Loucy (cell line): ENCODE measurements around the gene RCAN2.

ENCODE experiments used
- H2AFZ ChIP-seq: fragments of 200-600 bp; sonication (generic); 2 replicates; pipeline ENCODE4 v1.6.0; 2016; ENCODE audit warnings: antibody characterized with exemption, mild to moderate bottlenecking, low read length, moderate library complexity
- H3F3A ChIP-seq: fragments of 200-600 bp; 2 replicates; pipeline ENCODE4 v1.6.0; 2016; ENCODE audit warnings: antibody characterized with exemption, low read depth, mild to moderate bottlenecking
- H3K27me3 ChIP-seq: fragments of 200-600 bp; sonication (generic); 2 replicates; pipeline ENCODE4 v1.6.1; 2014; ENCODE audit warnings: low read length, mild to moderate bottlenecking; ENCODE audit not compliant: insufficient read depth, poor library complexity, severe bottlenecking
- H3K36me3 ChIP-seq: fragments of 200-600 bp; sonication (generic); 2 replicates; pipeline ENCODE4 v1.6.1; 2016; ENCODE audit warnings: low read length; ENCODE audit not compliant: insufficient read depth
- H3K4me1 ChIP-seq: fragments of 200-600 bp; sonication (generic); 2 replicates; pipeline ENCODE4 v1.5.1; 2014; ENCODE audit warnings: low read length, mild to moderate bottlenecking; ENCODE audit not compliant: insufficient read depth, poor library complexity, severe bottlenecking
- H3K4me2 ChIP-seq: fragments of 200-600 bp; sonication (generic); 2 replicates; pipeline ENCODE4 v1.6.0; 2014; ENCODE audit warnings: antibody characterized with exemption, low read length, low read depth, mild to moderate bottlenecking; ENCODE audit not compliant: poor library complexity, severe bottlenecking
- H3K4me3 ChIP-seq: fragments of 200-600 bp; sonication (generic); 2 replicates; pipeline ENCODE4 v1.5.1; 2014; ENCODE audit warnings: low read length, mild to moderate bottlenecking, mixed read lengths; ENCODE audit not compliant: poor library complexity, severe bottlenecking
- H3K79me2 ChIP-seq: fragments of 200-600 bp; sonication (generic); 2 replicates; pipeline ENCODE4 v1.6.1; 2014; ENCODE audit warnings: low read length; ENCODE audit not compliant: insufficient read depth
- H3K9ac ChIP-seq: fragments of 200-600 bp; sonication (generic); 2 replicates; pipeline ENCODE4 v1.6.0; 2014; ENCODE audit warnings: mild to moderate bottlenecking, low read depth, low read length, moderate library complexity; ENCODE audit not compliant: poor library complexity, severe bottlenecking
- H3K9me2 ChIP-seq: fragments of 200-600 bp; sonication (generic); replicated peaks from 2 replicates; pipeline ENCODE4 v1.6.1; 2016; ENCODE audit warnings: low read depth, low read length, mixed read lengths
- H3K9me3 ChIP-seq: fragments of 200-600 bp; sonication (generic); 2 replicates; pipeline ENCODE4 v1.6.1; 2014; ENCODE audit warnings: mild to moderate bottlenecking, antibody characterized with exemption, low read length, low read depth; ENCODE audit not compliant: insufficient read depth
- H4K20me1 ChIP-seq: fragments of 200-600 bp; sonication (generic); 2 replicates; pipeline ENCODE4 v1.6.0; 2014; ENCODE audit warnings: antibody characterized with exemption, low read length, mild to moderate bottlenecking; ENCODE audit not compliant: insufficient read depth, poor library complexity, severe bottlenecking
- CTCF ChIP-seq: fragments of 200-600 bp; sonication (generic); conservative IDR thresholded peaks from 2 replicates; pipeline ENCODE4 v1.5.1; 2014; ENCODE audit warnings: mild to moderate bottlenecking, antibody characterized with exemption, low read length
- EZH2phosphoT487 ChIP-seq: fragments of 200-600 bp; IDR thresholded peaks from 2 replicates; pipeline ENCODE4 v1.6.1; 2018; ENCODE audit warnings: antibody characterized with exemption, mild to moderate bottlenecking, moderate library complexity, borderline replicate concordance

The RCAN2 gene

GRCh38 chr6:46377209-46377608 lies 114.0 kb downstream of the RCAN2 start:
- Histone ChIP-seq H3K4me3 (no peak overlapping the region), H2AFZ (no peak overlapping the region), H4K20me1 (no peaks in the 10 kb centered on the region), H3K9me2 (no peaks in the 10 kb centered on the region), H3F3A (no peaks in the 10 kb centered on the region), H3K4me1 (no peaks in the 10 kb centered on the region), H3K27me3 (no peaks in the 10 kb centered on the region), H3K9me3 (no peaks in the 10 kb centered on the region), H3K4me2 (no peak overlapping the region), H3K79me2 (no peaks in the 10 kb centered on the region), H3K36me3 (no peaks in the 10 kb centered on the region), H3K9ac (no peak overlapping the region)
- TF ChIP-seq CTCF: no peak
- no peak for TF ChIP-seq EZH2phosphoT487

- TF ChIP-seq CTCF (no peak), EZH2phosphoT487 (no peak)
- Histone ChIP-seq H3K4me1 (no peaks in the 10 kb centered on the region), H3F3A (no peaks in the 10 kb centered on the region), H4K20me1 (no peaks in the 10 kb centered on the region), H3K27me3 (no peaks in the 10 kb centered on the region), H3K9ac (no peak overlapping the region), H3K9me2 (no peaks in the 10 kb centered on the region), H3K4me2 (no peak overlapping the region), H3K4me3 (no peak overlapping the region), H2AFZ (no peak overlapping the region), H3K9me3 (no peaks in the 10 kb centered on the region), H3K79me2 (no peaks in the 10 kb centered on the region), H3K36me3 (no peaks in the 10 kb centered on the region)
Measured at GRCh38 chr6:46376562-46377061, 114.6 kb downstream of the RCAN2 start.

- Histone ChIP-seq H3K9me2 (no peaks in the 10 kb centered on the region), H3K9ac (no peak overlapping the region), H3K36me3 (no peaks in the 10 kb centered on the region), H4K20me1 (no peaks in the 10 kb centered on the region), H2AFZ (no peak overlapping the region), H3K79me2 (no peaks in the 10 kb centered on the region), H3K27me3 (no peaks in the 10 kb centered on the region), H3F3A (no peaks in the 10 kb centered on the region), H3K4me3 (no peak overlapping the region), H3K4me1 (no peaks in the 10 kb centered on the region), H3K9me3 (no peaks in the 10 kb centered on the region), H3K4me2 (no peak overlapping the region)
- TF ChIP-seq EZH2phosphoT487 (no peak), CTCF (no peak)
Measured at GRCh38 chr6:46370622-46371021, 120.6 kb downstream of the RCAN2 start.
